ENCODE data around the gene CYP2U1. TPM values are rescaled to one million over a fixed set of nuclear protein-coding genes. Genes with fewer than 3 reads are reported as not detected.

Gene CYP2U1
- total RNA-seq, 1 experiment from 2014 or later: 1.2 TPM

GRCh38 chr4:107945809-107946208, 14.5 kb downstream of the CYP2U1 start:
- intact Hi-C loops (cut with micrococcal nuclease; ENCODE audit: unreplicated experiment): no loop called here
- TF ChIP-seq TCF7L2 (IDR thresholded peaks at IDR 0.05; ENCODE audit: low read depth, low read length) (no peak), SIN3A (IDR thresholded peaks at IDR 0.05; ENCODE audit: borderline replicate concordance, insufficient read depth, low read depth, low read length) (no peak), REST (IDR thresholded peaks at IDR 0.05; ENCODE audit: insufficient read depth in 1 of 2, low read depth in 2 of 2, low read length in 1 of 2) (no peak), CTCF (IDR thresholded peaks at IDR 0.05) (no peak), POLR2AphosphoS5 (IDR thresholded peaks at IDR 0.05; ENCODE audit: low read depth, low read length) (no peak)
- no peak for DNase-seq (ENCODE audit: low read depth, low spot score)
- Histone ChIP-seq H3K4me3 (ENCODE audit: low read depth in 2 of 2, low read length in 2 of 2) (no peak overlapping the region), H3K4me1 (ENCODE audit: control insufficient read depth, insufficient read depth, low read length) (no peaks in the 10 kb centered on the region), H3K9me3 (ENCODE audit: control insufficient read depth, insufficient read depth, low read depth, low read length) (no peaks in the 10 kb centered on the region), H3K27ac (ENCODE audit: low read length) (no peak overlapping the region), H3K36me3 (ENCODE audit: control insufficient read depth, insufficient read depth, low read length) (no peaks in the 10 kb centered on the region), H3K27me3 (ENCODE audit: control insufficient read depth, insufficient read depth, low read length) (no peaks in the 10 kb centered on the region)
- POLR2A ChIA-PET: no interaction called here
- in situ Hi-C loops (cut with HindIII; ENCODE audit: low pct_unique_long_range_greater_than_20kb, low sequenced_read_pairs): no loop called here
- CTCF ChIA-PET: no interaction called here
- ATAC-seq: no peak
- BruUV-seq (replicated peaks): no TSS peak

GRCh38 chr4:107950746-107951540, 19.6 kb downstream of the CYP2U1 start:
- TF ChIP-seq REST (IDR thresholded peaks at IDR 0.05; ENCODE audit: insufficient read depth in 1 of 2, low read depth in 2 of 2, low read length in 1 of 2) (no peak), CTCF (IDR thresholded peaks at IDR 0.05) (no peak)
- no peak overlapping the region for H3K27ac ChIP-seq (ENCODE audit: low read length)
- H3K27me3 ChIP-seq (ENCODE audit: control insufficient read depth, insufficient read depth, low read length): no peaks in the 10 kb centered on the region
- H3K4me1 ChIP-seq (ENCODE audit: control insufficient read depth, insufficient read depth, low read length): no peaks in the 10 kb centered on the region
- POLR2A ChIA-PET: no interaction called here
- CTCF ChIA-PET: no interaction called here
- H3K36me3 ChIP-seq (ENCODE audit: control insufficient read depth, insufficient read depth, low read length): no peaks in the 10 kb centered on the region
- H3K9me3 ChIP-seq (ENCODE audit: control insufficient read depth, insufficient read depth, low read depth, low read length): no peaks in the 10 kb centered on the region
- BruUV-seq (replicated peaks): no TSS peak
- no peak overlapping the region for H3K4me3 ChIP-seq (ENCODE audit: low read depth in 2 of 2, low read length in 2 of 2)
- in situ Hi-C loops (cut with HindIII; ENCODE audit: low pct_unique_long_range_greater_than_20kb, low sequenced_read_pairs) (no loop called here), intact Hi-C loops (cut with micrococcal nuclease; ENCODE audit: unreplicated experiment) (no loop called here)
- ATAC-seq: no peak
- DNase-seq (ENCODE audit: low read depth, low spot score): no peak

All from Panc1 (cell line).